Vagina (tissue), 2 donors: ENCODE data around the gene SNX6.

Source experiments
- POLR2A ChIP-seq, 2 donors: fragments of 450-650 bp; IDR thresholded peaks; one replicate each; pipeline ENCODE4 v1.6.1; 2017; ENCODE audit warnings: antibody characterized with exemption in 2 of 2, mild to moderate bottlenecking in 2 of 2, moderate library complexity in 2 of 2
- POLR2AphosphoS5 ChIP-seq, 2 donors: sonication (generic); formaldehyde crosslinking; IDR thresholded peaks; one replicate each; pipeline ENCODE4 v1.9.0; 2017; ENCODE audit warnings: antibody characterized with exemption in 2 of 2, mild to moderate bottlenecking in 2 of 2, low read depth in 1 of 2; ENCODE audit not compliant: insufficient read depth in 1 of 2

DNA sequence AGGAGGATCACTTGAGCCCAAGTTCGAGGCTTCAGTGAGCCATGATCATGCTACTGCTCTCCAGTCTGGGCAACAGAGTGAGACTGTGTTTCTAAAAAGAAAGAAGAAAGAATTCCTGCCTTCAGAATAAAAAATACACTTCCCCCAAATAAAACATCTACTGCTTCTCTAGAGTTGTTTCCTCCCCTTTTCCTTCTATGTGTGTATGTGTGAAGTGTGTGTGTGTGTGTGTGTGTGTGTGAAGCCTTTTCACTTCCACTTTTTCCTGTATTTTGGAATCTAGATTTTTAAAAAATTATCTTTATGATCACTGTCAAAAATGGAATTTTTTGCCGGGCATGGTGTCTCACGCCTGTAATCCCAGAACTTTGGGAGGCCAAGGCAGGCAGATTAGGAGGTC lies 12.6 kb upstream of the SNX6 start:
- TF ChIP-seq POLR2AphosphoS5 (IDR thresholded peaks at IDR 0.05; ENCODE audit: insufficient read depth in 1 of 2, low read depth in 1 of 2) (no peak), POLR2A (IDR thresholded peaks at IDR 0.05) (no peak)
